H1 (cell line): ENCODE data around the gene TCHP. TPM values are rescaled to one million over a fixed set of nuclear protein-coding genes. Genes with fewer than 3 reads are reported as not detected.

Experiments used
- CTCF ChIA-PET: fragments of 300-600 bp; sonication (Branson Sonifier 250); formaldehyde crosslinking; loops from one replicate; lab custom pipeline; 2021; ENCODE audit not compliant: partially characterized antibody; lab: Charles Lee
- POLR2A ChIA-PET: fragments of 300-600 bp; sonication (Branson Sonifier 250); formaldehyde crosslinking; loops from one replicate; lab custom pipeline; 2021; ENCODE audit warnings: inconsistent platforms; ENCODE audit not compliant: partially characterized antibody; lab: Charles Lee
- DNase-seq, 2 experiments: peaks; one replicate each; pipeline versions ENCODE4 v3.0.0 to v3.0.0-alpha.2; 2010 to 2022; ENCODE audit warnings: low spot score in 2 of 2, low read depth in 1 of 2, mixed read lengths in 1 of 2
- FAIRE-seq: peaks from 2 replicates; lab custom pipeline; 2011; peaks lifted over from hg19 to GRCh38; lab: Jason Lieb, UNC
- H2AFZ ChIP-seq: 2 replicates; pipeline ENCODE4 v1.8.1; 2012; ENCODE audit warnings: low read length, inconsistent platforms
- H2AK5ac ChIP-seq: 2 replicates; pipeline ENCODE4 v1.6.1; 2013; ENCODE audit warnings: low read depth, low read length
- H2BK120ac ChIP-seq: replicated peaks from 2 replicates; pipeline ENCODE3; 2013; ENCODE audit warnings: low read depth, low read length, inconsistent platforms
- H2BK12ac ChIP-seq: 2 replicates; pipeline ENCODE4 v1.6.1; 2013; ENCODE audit warnings: low read depth, low read length
- H2BK15ac ChIP-seq: 2 replicates; pipeline ENCODE4 v1.6.1; 2013; ENCODE audit warnings: low read length
- H2BK20ac ChIP-seq: 2 replicates; pipeline ENCODE4 v1.6.1; 2013; ENCODE audit warnings: low read length
- H2BK5ac ChIP-seq: 2 replicates; pipeline ENCODE4 v1.6.1; 2013; ENCODE audit warnings: low read depth, low read length
- H3K14ac ChIP-seq: 2 replicates; pipeline ENCODE4 v1.6.1; 2013; ENCODE audit warnings: inconsistent platforms; ENCODE audit not compliant: insufficient read length
- H3K18ac ChIP-seq: 2 replicates; pipeline ENCODE4 v1.6.1; 2013; ENCODE audit warnings: low read length; ENCODE audit errors: extremely low read depth
- H3K23ac ChIP-seq: 2 replicates; pipeline ENCODE4 v1.6.1; 2013; ENCODE audit warnings: inconsistent platforms; ENCODE audit not compliant: insufficient read length
- H3K23me2 ChIP-seq: 2 replicates; pipeline ENCODE4 v1.6.1; 2013; ENCODE audit warnings: low read depth, low read length
- H3K27ac ChIP-seq: 2 replicates; pipeline ENCODE4 v1.6.1; 2011; ENCODE audit warnings: low read depth, low read length, inconsistent platforms
- H3K27me3 ChIP-seq, 4 experiments: replicated peaks in 1 of 4; 1 replicate in 1 of 4; 2 replicates in 3 of 4; pipeline versions ENCODE4 v1.6.1 to v1.8.1; 2011 to 2013; ENCODE audit warnings: low read length in 3 of 4, mild to moderate bottlenecking in 3 of 4, inconsistent platforms in 2 of 4, mixed read lengths in 2 of 4, moderate library complexity in 1 of 4; ENCODE audit not compliant: control insufficient read depth in 3 of 4, insufficient read depth in 3 of 4; ENCODE audit errors: extremely low read depth in 1 of 4
- H3K36me3 ChIP-seq, 4 experiments: 2 replicates each; pipeline versions ENCODE4 v1.6.1 to v1.8.1; 2011 to 2013; ENCODE audit warnings: mild to moderate bottlenecking in 4 of 4, low read length in 3 of 4, moderate library complexity in 2 of 4, control low read depth in 1 of 4, inconsistent platforms in 1 of 4; ENCODE audit not compliant: insufficient read depth in 4 of 4, control insufficient read depth in 2 of 4
- H3K4ac ChIP-seq: replicated peaks from 2 replicates; pipeline ENCODE3; 2013; ENCODE audit warnings: low read length, low read depth, mixed read lengths, inconsistent platforms; ENCODE audit not compliant: insufficient read length
- H3K4me1 ChIP-seq, 4 experiments: replicated peaks in 1 of 4; 1 replicate in 1 of 4; 2 replicates in 3 of 4; pipeline versions ENCODE4 v1.6.1 to v1.8.1; 2011 to 2013; ENCODE audit warnings: low read length in 3 of 4, inconsistent platforms in 2 of 4, mixed read lengths in 1 of 4; ENCODE audit not compliant: insufficient read depth in 4 of 4, control insufficient read depth in 3 of 4
- H3K4me2 ChIP-seq, 2 experiments: 2 replicates each; pipeline versions ENCODE4 v1.6.1 to v1.8.1; 2011 to 2013; ENCODE audit warnings: low read depth in 2 of 2, low read length in 2 of 2, control low read depth in 1 of 2, inconsistent platforms in 1 of 2, mild to moderate bottlenecking in 1 of 2; ENCODE audit not compliant: insufficient read depth in 1 of 2
- H3K4me3 ChIP-seq, 4 experiments: fragments of 200-600, 300-600 bp in 1 of 4; sonication (generic), shearing (Covaris generic), sonication (Bioruptor Twin) in 1 of 4; 2 replicates each; pipeline versions ENCODE4 v1.5.1 to v1.8.1; 2011 to 2016; ENCODE audit warnings: low read length in 4 of 4, low read depth in 3 of 4, control low read depth in 2 of 4, inconsistent platforms in 2 of 4, mild to moderate bottlenecking in 2 of 4, mixed read lengths in 1 of 4, moderate library complexity in 1 of 4; ENCODE audit not compliant: insufficient read depth in 2 of 4; ENCODE audit errors: extremely low read depth in 1 of 4
- H3K56ac ChIP-seq: replicated peaks from 2 replicates; pipeline ENCODE3; 2013; ENCODE audit warnings: low read depth, mild to moderate bottlenecking, mixed read lengths, low read length, inconsistent platforms; ENCODE audit not compliant: insufficient read length
- H3K79me1 ChIP-seq: 2 replicates; pipeline ENCODE4 v1.6.1; 2013; ENCODE audit warnings: low read depth, low read length, control low read depth
- H3K79me2 ChIP-seq, 2 experiments: 2 replicates each; pipeline versions ENCODE4 v1.6.1 to v1.8.1; 2012 to 2013; ENCODE audit warnings: low read length in 2 of 2, mild to moderate bottlenecking in 2 of 2, inconsistent platforms in 1 of 2; ENCODE audit not compliant: insufficient read depth in 2 of 2, control insufficient read depth in 1 of 2
- H3K9ac ChIP-seq, 4 experiments: replicated peaks in 1 of 4; 1 replicate in 1 of 4; 2 replicates in 3 of 4; pipeline versions ENCODE4 v1.6.1 to v1.8.1; 2011 to 2013; ENCODE audit warnings: low read depth in 3 of 4, low read length in 3 of 4, control low read depth in 2 of 4, mild to moderate bottlenecking in 2 of 4, moderate library complexity in 2 of 4, inconsistent platforms in 1 of 4; ENCODE audit errors: extremely low read depth in 1 of 4
- H3K9me3 ChIP-seq, 2 experiments: 2 replicates each; pipeline versions ENCODE4 v1.6.1 to v1.8.1; 2012 to 2013; ENCODE audit warnings: mild to moderate bottlenecking in 2 of 2, moderate library complexity in 2 of 2, control low read depth in 1 of 2, inconsistent platforms in 1 of 2, low read depth in 1 of 2, low read length in 1 of 2, mixed read lengths in 1 of 2; ENCODE audit not compliant: insufficient read depth in 2 of 2
- H4K20me1 ChIP-seq, 2 experiments: replicated peaks in 1 of 2; 2 replicates each; pipeline versions ENCODE3 to v1.8.1; 2011 to 2013; ENCODE audit warnings: inconsistent platforms in 2 of 2, low read length in 2 of 2, mild to moderate bottlenecking in 1 of 2; ENCODE audit not compliant: insufficient read depth in 2 of 2, control insufficient read depth in 1 of 2
- H4K5ac ChIP-seq: 2 replicates; pipeline ENCODE4 v1.6.1; 2013; ENCODE audit warnings: low read length, low read depth, mixed read lengths, inconsistent platforms; ENCODE audit not compliant: insufficient read length
- H4K8ac ChIP-seq: 2 replicates; pipeline ENCODE4 v1.8.0; 2013; ENCODE audit warnings: mild to moderate bottlenecking, moderate library complexity, low read length, inconsistent platforms; ENCODE audit not compliant: insufficient read depth; ENCODE audit errors: extremely low read depth
- H4K91ac ChIP-seq: replicated peaks from 2 replicates; pipeline ENCODE3; 2013; ENCODE audit warnings: low read length, mixed read lengths, inconsistent platforms; ENCODE audit not compliant: insufficient read length
- BRCA1 ChIP-seq: IDR thresholded peaks from 2 replicates; pipeline ENCODE4 v1.6.1; 2012; ENCODE audit warnings: low read depth, low read length, improper control_type of control experiment
- CBX8 ChIP-seq: fragments of 300-800, 300-1000 bp; sonication (generic); IDR thresholded peaks from 2 replicates; pipeline ENCODE4 v1.7.1; 2016; ENCODE audit warnings: low read depth, low read length, borderline replicate concordance
- CHD1 ChIP-seq: IDR thresholded peaks from 2 replicates; pipeline ENCODE4 v1.6.1; 2012; ENCODE audit warnings: low read depth, low read length, improper control_type of control experiment
- JUN ChIP-seq: IDR thresholded peaks from 2 replicates; pipeline ENCODE4 v1.6.1; 2011; ENCODE audit warnings: low read depth, mild to moderate bottlenecking, improper control_type of control experiment, low read length
- JUND ChIP-seq: IDR thresholded peaks from 2 replicates; pipeline ENCODE4 v1.6.1; 2011; ENCODE audit warnings: mild to moderate bottlenecking, improper control_type of control experiment, low read length
- PHF8 ChIP-seq: fragments of 200-600 bp; sonication (generic); conservative IDR thresholded peaks from 2 replicates; pipeline ENCODE4 v1.7.1; 2012; ENCODE audit warnings: low read depth, mild to moderate bottlenecking, inconsistent platforms, low read length, moderate library complexity
- RAD21 ChIP-seq, 2 experiments: IDR thresholded peaks in 1 of 2; conservative IDR thresholded peaks in 1 of 2; 2 replicates each; pipeline ENCODE4 v1.6.1; 2011; ENCODE audit warnings: low read depth in 2 of 2, low read length in 2 of 2, improper control_type of control experiment in 1 of 2, inconsistent platforms in 1 of 2, mild to moderate bottlenecking in 1 of 2, moderate library complexity in 1 of 2
- RFX5 ChIP-seq: IDR thresholded peaks from 2 replicates; pipeline ENCODE4 v1.6.1; 2011; ENCODE audit warnings: low read depth, low read length, improper control_type of control experiment, borderline replicate concordance
- RNF2 ChIP-seq: fragments of 200-900, 300-1000 bp; sonication (generic); IDR thresholded peaks from 2 replicates; pipeline ENCODE4 v1.7.1; 2016; ENCODE audit warnings: borderline replicate concordance, low read depth, mild to moderate bottlenecking, antibody characterized with exemption, low read length; ENCODE audit not compliant: poor library complexity, severe bottlenecking; ENCODE audit errors: missing control alignments
- SIRT6 ChIP-seq: IDR thresholded peaks from one replicate; pipeline ENCODE4 v1.7.1; 2012; ENCODE audit warnings: low read length, inconsistent platforms
- SIX5 ChIP-seq: IDR thresholded peaks from 2 replicates; pipeline ENCODE4 v1.6.1; 2011; ENCODE audit warnings: mild to moderate bottlenecking, low read depth, low read length
- TAF1 ChIP-seq: IDR thresholded peaks from 2 replicates; pipeline ENCODE4 v1.6.1; 2011; ENCODE audit warnings: mild to moderate bottlenecking, low read depth, low read length
- TEAD4 ChIP-seq: IDR thresholded peaks from 2 replicates; pipeline ENCODE4 v1.6.1; 2012; ENCODE audit warnings: low read depth, low read length, inconsistent platforms, mixed read lengths
- WGBS, 2 experiments: shearing (Covaris generic) in 1 of 2; methylation state at CpG; one replicate each; pipeline versions ENCODE4 v1.1.6 to v1.1.7; 2013 to 2015; ENCODE audit warnings: low lambda C conversion rate in 2 of 2, mixed read lengths in 2 of 2, inconsistent platforms in 1 of 2, low coverage in 1 of 2, missing lambda C conversion rate in 1 of 2; ENCODE audit not compliant: insufficient replicate concordance in 2 of 2, insufficient coverage in 1 of 2, insufficient read length in 1 of 2; ENCODE audit errors: extremely low coverage in 1 of 2, missing lambda C conversion rate in 1 of 2; 5-methylcytosine and 5-hydroxymethylcytosine counted together
- polyA plus RNA-seq, 7 experiments: library from polyadenylated mRNA; depleted of rRNA in 3 of 7; stranded (reverse) in 5 of 7; unstranded in 2 of 7; fragments of >200 nt in 5 of 7; fragments of 200-250 nt in 2 of 7; gene quantifications; 1 replicate in 5 of 7; 2 replicates in 1 of 7; 4 replicates in 1 of 7; pipeline versions ENCODE4 v1.2.1 to v1.2.3, GENCODE V29; 2011 to 2013; ENCODE audit warnings: missing spikeins in 2 of 7, mixed read lengths in 2 of 7
- total RNA-seq: library from RNA; stranded (reverse); fragmentation: NEBNext Ultra II Directional; extraction: Animal tissue kit (Norgen Biotek cat#: 25700); gene quantifications from 2 replicates; pipeline ENCODE4 v1.2.1, GENCODE V29; 2021
- TF ChIP-seq, protein P1 (sequence below): IDR thresholded peaks from 2 replicates; pipeline ENCODE4 v1.6.1; 2012; ENCODE audit warnings: inconsistent platforms

The TCHP gene
- total and polyA plus RNA-seq, 2 of the 8 experiments (the other 6 are each of a cell fraction or from before 2014, with no cell fraction given) = 2.8 to 4.5 TPM

DNA sequence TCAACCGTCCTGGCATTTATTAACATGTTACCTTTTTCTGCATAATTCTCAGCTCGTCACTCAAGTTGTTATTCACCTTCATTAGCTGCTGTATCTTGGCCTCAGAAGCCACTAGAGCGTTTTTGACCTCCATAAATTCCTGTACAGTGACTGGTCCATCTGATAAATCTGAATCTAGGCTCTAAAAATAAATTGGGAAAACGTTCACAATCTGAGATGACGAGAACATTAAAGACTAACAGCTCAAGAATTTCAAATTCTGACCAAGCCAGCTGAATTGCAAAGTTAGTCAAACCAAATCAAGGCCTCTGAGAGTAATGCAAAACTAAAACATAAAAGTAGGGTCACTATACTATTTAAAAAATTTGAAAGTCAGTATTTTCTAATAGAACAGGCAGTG lies 51.1 kb downstream of the TCHP start:
- WGBS, 2 experiments = 88% methylated on average over 5 of the region's 5 CpGs; no CpG with 5 or more reads in 1 of the 2 experiments

More for the DNA sequence above, 51.1 kb downstream of the TCHP start:
- Histone ChIP-seq H2AFZ (no peak overlapping the region), H3K27me3 (no peaks in the 10 kb centered on the region), H3K27ac (no peak overlapping the region), H3K9me3 (no peaks in the 10 kb centered on the region), H3K4me1 (peaks cover 4 to 13% (median 5%) of the 10 kb centered on the region in 4 experiments), H3K56ac (no peak overlapping the region), H2BK120ac (no peak overlapping the region), H2BK5ac (no peak overlapping the region), H2BK12ac (no peak overlapping the region), H3K36me3 (peaks cover 3 to 19% (median 10%) of the 10 kb centered on the region in 4 experiments; a peak in 6 of 8 replicates), H4K8ac (no peak overlapping the region), H3K79me1 (no peaks in the 10 kb centered on the region), H3K18ac (no peak overlapping the region), H2AK5ac (no peak overlapping the region), H3K4me2 (no peak overlapping the region), H3K79me2 (no peaks in the 10 kb centered on the region), H4K20me1 (no peaks in the 10 kb centered on the region), H4K91ac (no peak overlapping the region), H3K9ac (no peak overlapping the region), H3K14ac (no peak overlapping the region), H3K23me2 (no peaks in the 10 kb centered on the region), H3K23ac (no peak overlapping the region), H3K4ac (no peak overlapping the region), H2BK15ac (no peak overlapping the region), H3K4me3 (no peak overlapping the region), H2BK20ac (no peak overlapping the region), H4K5ac (no peak overlapping the region)
- FAIRE-seq = no peak
- CTCF ChIA-PET = interaction anchor here (0.6 to 1.5 kb wide), 5 partner anchors 9 to 41 kb away, joined by 3 to 6 read pairs (median 4); no protein-coding TSS in a partner anchor
- no peak for DNase-seq
- POLR2A ChIA-PET = no interaction called here
- TF ChIP-seq CBX8 (no peak), PHF8 (no peak), SIX5 (no peak), RNF2 (no peak), BRCA1 (no peak), JUND (no peak), TEAD4 (no peak), RFX5 (no peak), CHD1 (no peak), RAD21 (IDR thresholded peaks at IDR 0.05 in 1 of 2, conservative IDR thresholded peaks at IDR 0.05 in 1 of 2; ENCODE audit: low read depth in 2 of 2, low read length in 2 of 2) (no peak), TAF1 (no peak), JUN (no peak), SIRT6 (no peak)
- TF ChIP-seq, protein P1, sequence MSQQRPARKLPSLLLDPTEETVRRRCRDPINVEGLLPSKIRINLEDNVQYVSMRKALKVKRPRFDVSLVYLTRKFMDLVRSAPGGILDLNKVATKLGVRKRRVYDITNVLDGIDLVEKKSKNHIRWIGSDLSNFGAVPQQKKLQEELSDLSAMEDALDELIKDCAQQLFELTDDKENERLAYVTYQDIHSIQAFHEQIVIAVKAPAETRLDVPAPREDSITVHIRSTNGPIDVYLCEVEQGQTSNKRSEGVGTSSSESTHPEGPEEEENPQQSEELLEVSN = no peak
